Left kidney (tissue), 2 donors: ENCODE measurements around the gene TTBK1. TPM values are rescaled to one million over a fixed set of nuclear protein-coding genes. Genes with fewer than 3 reads are reported as not detected.

Experiments used
- DNase-seq: peaks from one replicate; pipeline ENCODE4 v3.0.0-alpha.2; 2013
- polyA plus RNA-seq: library from polyadenylated mRNA; unstranded; fragments of 120-200 nt; gene quantifications from one replicate; pipeline ENCODE4 v1.2.1, GENCODE V29; 2013; ENCODE audit not compliant: insufficient read length

TTBK1 gene
- polyA plus RNA-seq, 1 donor, result 0.37 TPM

DNA sequence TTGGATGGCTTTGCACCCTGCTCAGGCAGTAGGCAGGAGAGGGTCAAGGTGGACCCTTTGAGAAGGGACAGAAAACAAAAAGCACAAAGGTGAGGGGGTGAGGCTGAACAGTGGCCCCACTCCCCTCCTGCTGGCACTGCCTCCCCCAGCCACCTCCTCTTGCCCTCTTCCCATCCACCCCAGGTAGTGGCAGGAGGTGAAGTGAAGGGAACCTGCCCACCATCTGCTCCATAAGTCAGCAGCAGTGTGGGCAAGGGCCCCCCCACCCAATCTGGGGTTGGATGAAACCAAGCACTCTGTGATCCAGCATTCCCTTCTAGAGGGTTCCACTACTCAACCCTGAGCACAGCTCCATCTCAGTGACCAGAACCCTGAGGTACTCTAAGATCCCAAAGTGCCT, 28.7 kb downstream of the TTBK1 start:
- no peak for DNase-seq

GRCh38 chr6:43273707-43274106, 30.4 kb downstream of the TTBK1 start:
- no peak for DNase-seq

DNA sequence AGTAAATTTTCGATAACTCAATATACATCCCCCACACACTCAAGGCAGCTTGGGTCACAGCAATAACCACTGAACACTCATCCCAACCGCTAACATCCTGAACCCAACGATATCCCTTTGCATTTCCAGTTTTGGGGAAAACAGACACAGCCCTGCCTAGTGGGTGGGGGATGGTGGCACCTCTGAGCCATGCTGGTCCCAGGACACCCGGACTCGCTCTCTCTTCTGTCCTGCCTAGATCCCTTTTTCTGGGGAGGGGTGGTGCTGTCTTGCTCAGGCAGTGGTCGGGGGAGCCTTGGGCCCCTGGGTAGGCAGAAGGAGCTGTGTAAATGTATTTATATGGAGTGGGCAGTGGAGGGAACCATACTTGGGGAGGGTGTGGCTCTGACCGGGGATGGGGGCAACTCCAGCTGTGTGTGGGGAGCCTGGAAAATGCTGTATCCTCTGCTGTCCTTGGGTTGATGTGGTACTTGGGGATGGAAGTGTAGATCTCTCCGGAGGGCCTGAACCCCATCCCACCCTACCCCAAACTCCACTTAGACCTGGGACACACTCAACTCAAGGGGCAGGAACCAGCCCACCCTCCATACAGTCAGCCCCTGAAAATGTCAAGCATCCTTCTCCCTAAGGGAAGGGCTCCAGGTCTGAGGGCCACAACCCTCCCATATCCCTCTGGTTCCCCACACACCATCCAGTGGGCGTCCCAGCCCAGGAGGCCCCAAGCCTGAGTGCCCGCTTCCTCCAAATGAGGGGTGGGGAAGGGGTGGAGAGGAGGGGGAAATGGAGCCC, 31.0 kb downstream of the TTBK1 start:
- no peak for DNase-seq

- DNase-seq, result no peak
These were observed 31.8 kb downstream of the TTBK1 start for GRCh38 chr6:43274916-43275597.

GRCh38 chr6:43275801-43276576, 32.7 kb downstream of the TTBK1 start:
- no peak for DNase-seq

DNA sequence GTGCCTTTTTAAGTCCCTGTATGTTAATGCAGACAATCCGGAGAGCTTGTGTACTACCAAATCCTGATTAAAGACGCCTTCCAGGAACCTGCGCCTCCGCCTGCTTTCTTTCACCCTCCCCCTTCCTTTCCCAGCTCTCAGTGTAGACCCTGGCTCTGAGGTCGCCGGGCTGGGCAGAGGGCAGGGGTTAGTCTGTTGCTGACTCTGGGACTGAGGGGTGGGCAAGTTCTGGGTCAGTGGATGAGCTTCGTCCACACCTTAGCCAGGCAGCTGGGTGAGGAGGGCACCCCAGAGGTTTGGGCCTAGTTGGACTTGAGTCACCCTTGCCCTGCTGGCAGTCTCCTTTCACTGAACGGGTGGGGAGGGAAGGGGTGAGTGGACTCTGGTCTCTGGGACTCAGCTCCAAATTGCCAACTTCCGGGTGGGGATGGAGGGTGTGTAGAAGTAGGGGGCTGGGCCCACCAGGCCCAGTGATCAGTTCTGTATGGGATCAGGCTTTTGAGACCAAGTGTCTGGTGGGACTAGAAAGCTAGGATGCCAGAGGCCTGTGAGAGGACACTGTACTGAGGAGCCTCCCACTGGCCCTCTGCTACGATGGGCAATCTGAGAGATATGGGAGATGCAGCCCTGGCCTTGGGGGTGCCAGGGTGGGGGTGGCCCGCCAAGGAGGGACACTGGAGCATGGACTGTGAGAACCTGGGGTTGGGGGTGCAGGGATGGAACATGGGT, 33.5 kb downstream of the TTBK1 start:
- no peak for DNase-seq

- no peak for DNase-seq
These were observed 34.0 kb downstream of the TTBK1 start for GRCh38 chr6:43277306-43277642.

GRCh38 chr6:43277643-43278523, 34.6 kb downstream of the TTBK1 start:
- DNase-seq, result no peak

DNA sequence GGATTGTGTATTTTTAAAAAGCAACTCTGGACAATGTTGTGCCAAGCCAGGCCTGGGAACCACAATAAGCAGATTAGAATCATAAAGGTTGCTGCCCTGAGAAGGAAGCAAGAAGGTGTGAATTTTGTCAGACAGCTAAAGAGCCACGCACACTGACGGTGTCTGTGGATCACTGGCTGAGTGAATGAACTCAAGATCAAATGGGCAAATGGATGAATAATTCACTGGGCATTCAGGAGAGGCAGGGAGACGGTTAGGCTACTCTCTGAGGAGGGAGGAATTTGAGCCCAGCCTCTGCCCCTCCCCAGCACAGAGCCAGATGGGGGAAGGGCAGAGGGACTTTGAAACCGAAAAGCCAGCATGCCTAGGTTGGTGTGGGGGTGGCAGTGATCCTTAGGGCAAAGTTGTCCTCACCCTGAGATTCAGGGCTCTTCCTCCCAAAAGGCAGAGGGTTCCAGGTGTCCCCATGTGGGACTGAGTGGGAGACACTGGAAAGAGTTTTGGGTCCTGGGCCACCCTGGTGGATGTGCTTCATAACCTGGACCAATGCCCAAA, 35.3 kb downstream of the TTBK1 start:
- DNase-seq, result no peak

DNA sequence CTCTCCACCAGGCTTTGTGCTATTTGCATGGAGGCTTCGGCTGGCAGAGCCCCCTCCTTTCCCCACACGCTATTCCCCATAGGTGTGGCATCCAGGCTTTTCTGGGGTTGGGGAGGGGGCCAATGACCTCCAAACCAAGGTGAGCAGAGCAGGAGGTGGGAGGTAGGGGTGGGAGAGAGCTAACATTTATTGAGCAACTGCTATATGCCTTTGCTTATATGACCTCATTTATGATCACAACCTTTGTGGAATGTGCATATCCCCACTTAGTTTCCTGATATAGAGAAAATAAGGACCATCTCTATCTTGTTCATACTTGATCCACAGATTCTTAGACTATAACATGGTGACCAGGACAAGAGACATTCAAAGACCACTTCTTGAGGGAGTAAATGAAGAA, 37.0 kb downstream of the TTBK1 start:
- DNase-seq, result no peak

- no peak for DNase-seq
These were observed 38.8 kb downstream of the TTBK1 start for GRCh38 chr6:43282060-43282459.

- DNase-seq, result no peak
These were observed 39.6 kb downstream of the TTBK1 start for GRCh38 chr6:43282636-43283513.

DNA sequence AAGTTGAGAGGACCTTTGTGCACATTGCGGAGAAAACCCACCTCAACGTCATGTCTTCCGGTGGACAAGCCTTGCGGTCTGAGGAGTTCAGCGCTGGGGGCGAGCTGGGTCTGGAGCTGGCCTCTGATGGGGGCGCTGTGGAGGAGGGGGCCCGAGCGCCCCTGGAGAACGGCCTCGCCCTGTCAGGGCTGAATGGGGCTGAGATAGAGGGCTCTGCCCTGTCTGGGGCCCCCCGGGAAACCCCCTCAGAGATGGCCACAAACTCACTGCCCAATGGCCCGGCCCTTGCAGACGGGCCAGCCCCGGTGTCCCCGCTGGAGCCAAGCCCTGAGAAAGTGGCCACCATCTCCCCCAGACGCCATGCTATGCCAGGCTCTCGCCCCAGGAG, 40.2 kb downstream of the TTBK1 start:
- DNase-seq, result no peak

DNA sequence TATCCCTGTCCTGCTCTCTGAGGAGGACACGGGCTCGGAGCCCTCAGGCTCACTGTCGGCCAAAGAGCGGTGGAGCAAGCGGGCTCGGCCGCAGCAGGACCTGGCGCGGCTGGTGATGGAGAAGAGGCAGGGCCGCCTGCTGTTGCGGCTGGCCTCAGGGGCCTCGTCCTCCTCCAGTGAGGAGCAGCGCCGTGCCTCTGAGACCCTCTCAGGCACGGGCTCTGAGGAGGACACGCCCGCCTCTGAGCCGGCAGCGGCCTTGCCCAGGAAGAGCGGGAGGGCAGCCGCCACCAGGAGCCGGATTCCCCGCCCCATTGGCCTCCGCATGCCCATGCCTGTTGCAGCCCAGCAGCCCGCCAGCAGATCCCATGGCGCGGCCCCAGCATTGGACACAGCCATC, 40.6 kb downstream of the TTBK1 start:
- DNase-seq, result no peak

- no peak for DNase-seq
These were observed 41.9 kb downstream of the TTBK1 start for GRCh38 chr6:43284991-43285781.

DNA sequence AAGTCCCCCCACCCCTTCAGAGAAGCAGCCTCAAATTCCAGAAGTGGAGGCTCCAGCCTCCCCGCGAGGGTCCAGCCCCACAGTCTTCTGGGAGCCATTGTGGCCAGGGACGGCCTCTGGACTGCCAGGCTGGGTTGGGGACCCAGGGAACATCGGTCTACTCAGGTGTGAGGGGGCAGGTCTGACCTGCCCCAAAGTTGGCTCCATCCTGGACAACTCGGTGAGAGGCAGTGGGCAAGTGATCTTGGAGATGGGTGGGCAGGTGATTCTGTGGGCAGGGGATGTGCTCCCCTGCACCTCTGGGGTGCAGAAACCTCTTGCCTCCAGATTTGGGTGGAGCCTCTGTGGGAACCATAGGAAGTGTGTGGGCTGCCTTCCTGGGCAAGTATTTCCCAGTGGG, 42.6 kb downstream of the TTBK1 start:
- no peak for DNase-seq

GRCh38 chr6:43286456-43286979, 43.2 kb downstream of the TTBK1 start:
- no peak for DNase-seq

GRCh38 chr6:43286980-43287716, 43.9 kb downstream of the TTBK1 start:
- DNase-seq, result no peak
